Mesenteric fat pad (tissue), 1 donor: ENCODE data around the gene PDE4D. TPM values are rescaled to one million over a fixed set of nuclear protein-coding genes. Genes with fewer than 3 reads are reported as not detected.

ENCODE experiments used
- DNase-seq: peaks from one replicate; pipeline ENCODE4 v3.0.0-alpha.2; 2020; ENCODE audit warnings: low spot score
- total RNA-seq: library from RNA; stranded (reverse); fragmentation: NEBNext Ultra II Directional; extraction: Animal tissue kit (Norgen Biotek cat#: 25700); gene quantifications from one replicate; pipeline ENCODE4 v1.2.1, GENCODE V29; 2021
- donor health status: DM: yes; HTN: yes; CAD: no.

Gene PDE4D
- total RNA-seq, 1 donor from 2014 or later = 28.8 TPM

- DNase-seq = no peak
Observed at GRCh38 chr5:59346514-59346913, 547.0 kb downstream of the PDE4D start.

GRCh38 chr5:59342181-59342580, 551.3 kb downstream of the PDE4D start:
- DNase-seq = no peak

- no peak for DNase-seq
Observed at GRCh38 chr5:59341760-59342159, 551.8 kb downstream of the PDE4D start.

GRCh38 chr5:59341155-59341554, 552.4 kb downstream of the PDE4D start:
- no peak for DNase-seq

GRCh38 chr5:59340637-59341036, 552.9 kb downstream of the PDE4D start:
- no peak for DNase-seq

- no peak for DNase-seq
Observed at GRCh38 chr5:59337240-59337639, 556.3 kb downstream of the PDE4D start.

GRCh38 chr5:59335544-59335943, 558.0 kb downstream of the PDE4D start:
- DNase-seq = no peak

- no peak for DNase-seq
Observed at GRCh38 chr5:59333416-59333815, 560.1 kb downstream of the PDE4D start.

GRCh38 chr5:59332236-59332973, 561.1 kb downstream of the PDE4D start:
- DNase-seq = no peak

GRCh38 chr5:59330680-59331079, 562.8 kb downstream of the PDE4D start:
- no peak for DNase-seq

- DNase-seq = no peak
Observed at GRCh38 chr5:59328709-59329296, 564.7 kb downstream of the PDE4D start.

- DNase-seq = no peak
Observed at GRCh38 chr5:59327191-59327980, 566.1 kb downstream of the PDE4D start.

GRCh38 chr5:59326596-59326995, 566.9 kb downstream of the PDE4D start:
- DNase-seq = no peak

- no peak for DNase-seq
Observed at GRCh38 chr5:59325070-59325469, 568.5 kb downstream of the PDE4D start.

GRCh38 chr5:59322894-59323293, 570.6 kb downstream of the PDE4D start:
- no peak for DNase-seq

- no peak for DNase-seq
Observed at GRCh38 chr5:59322058-59322457, 571.5 kb downstream of the PDE4D start.

- no peak for DNase-seq
Observed at GRCh38 chr5:59321642-59322041, 571.9 kb downstream of the PDE4D start.

GRCh38 chr5:59320420-59320819, 573.1 kb downstream of the PDE4D start:
- DNase-seq = no peak

- DNase-seq = no peak
Observed at GRCh38 chr5:59319250-59319649, 574.3 kb downstream of the PDE4D start.

GRCh38 chr5:59317774-59318205, 575.7 kb downstream of the PDE4D start:
- DNase-seq = no peak

- no peak for DNase-seq
Observed at GRCh38 chr5:59317023-59317773, 576.3 kb downstream of the PDE4D start.

- no peak for DNase-seq
Observed at GRCh38 chr5:59312223-59312622, 581.3 kb downstream of the PDE4D start.
